Transverse colon (tissue), 4 donors: ENCODE results near the gene NDE1. TPM values are rescaled to one million over a fixed set of nuclear protein-coding genes. Genes with fewer than 3 reads are reported as not detected.

ENCODE experiments used
- DNase-seq: peaks from one replicate; pipeline ENCODE4 v3.0.0-alpha.2; 2019
- H3K27ac ChIP-seq, 4 donors: fragments of 200-600 bp; sonication (generic); 2 replicates each; pipeline ENCODE4 v1.5.1; 2016 to 2018; ENCODE audit warnings: inconsistent platforms in 4 of 4
- H3K27me3 ChIP-seq: fragments of 200-600 bp; sonication (generic); 2 replicates; pipeline ENCODE4 v1.5.1; 2017; ENCODE audit warnings: inconsistent platforms
- H3K36me3 ChIP-seq, 4 donors: fragments of 200-600 bp; sonication (generic); 2 replicates each; pipeline ENCODE4 v1.5.1; 2017 to 2019; ENCODE audit warnings: inconsistent platforms in 4 of 4
- H3K4me1 ChIP-seq, 4 donors: fragments of 200-600 bp; sonication (generic); 2 replicates each; pipeline ENCODE4 v1.5.1; 2017 to 2020; ENCODE audit warnings: inconsistent platforms in 4 of 4
- H3K4me3 ChIP-seq, 4 donors: fragments of 200-600 bp; sonication (generic); 1 replicate in 1 of 4; 2 replicates in 3 of 4; pipeline versions ENCODE4 v1.5.1 to v1.6.1; 2017 to 2019; ENCODE audit warnings: inconsistent platforms in 4 of 4
- H3K9me3 ChIP-seq, 2 donors: fragments of 200-600 bp; sonication (generic); 2 replicates each; pipeline ENCODE4 v1.5.1; 2017 to 2019; ENCODE audit warnings: inconsistent platforms in 2 of 2
- CTCF ChIP-seq, 5 experiments: fragments of 200-600 bp in 3 of 5; fragments of 450-650 bp in 2 of 5; sonication (generic) in 3 of 5; IDR thresholded peaks; 1 replicate in 2 of 5; 2 replicates in 3 of 5; pipeline ENCODE4 v1.5.1; 2016 to 2017; ENCODE audit warnings: antibody characterized with exemption in 5 of 5, inconsistent platforms in 3 of 5, mild to moderate bottlenecking in 2 of 5, moderate library complexity in 1 of 5
- EP300 ChIP-seq: sonication (generic); formaldehyde crosslinking; IDR thresholded peaks from one replicate; pipeline ENCODE4 v1.6.1; 2017; ENCODE audit warnings: antibody characterized with exemption, low read depth
- POLR2A ChIP-seq: fragments of 450-650 bp; IDR thresholded peaks from one replicate; pipeline ENCODE4 v1.6.1; 2016; ENCODE audit warnings: antibody characterized with exemption, mild to moderate bottlenecking, moderate library complexity
- POLR2AphosphoS5 ChIP-seq, 3 donors: sonication (generic); formaldehyde crosslinking; IDR thresholded peaks; one replicate each; pipeline ENCODE4 v1.6.1; 2016; ENCODE audit warnings: antibody characterized with exemption in 3 of 3
- WGBS, 2 donors: methylation state at CpG; one replicate each; pipeline ENCODE4 v1.1.5; 2018; ENCODE audit warnings: low coverage in 1 of 2; 5-methylcytosine and 5-hydroxymethylcytosine counted together
- in situ Hi-C, 4 donors: fragments of 200-750 bp; cut with MboI; loops; one replicate each; pipeline versions ENCODE4 v1.15.0 to v1.15.1; 2017; ENCODE audit warnings: low sequenced_read_pairs in 3 of 4, low pct_ligation_motif_present in 1 of 4, low pct_unique_long_range_greater_than_20kb in 1 of 4
- intact Hi-C: fragments of 100-400 bp; cut with DNase I; formaldehyde crosslinking; loops from one replicate; pipeline ENCODE4 v1.15.1; 2023; ENCODE audit warnings: low total_unique reads
- total RNA-seq, 4 donors: library from RNA; depleted of rRNA; stranded (reverse); fragments of >200 nt; gene quantifications; one replicate each; pipeline ENCODE4 v1.1.0, GENCODE V29; 2016

The NDE1 gene
- total RNA-seq, 4 donors from 2014 or later = 21.0 to 47.6 (median 36.3) TPM

- Histone ChIP-seq H3K9me3 (no peaks in the 10 kb centered on the region), H3K27me3 (no peaks in the 10 kb centered on the region), H3K4me1 (no peaks in the 10 kb centered on the region), H3K4me3 (no peak overlapping the region), H3K36me3 (peaks cover 0 to 10% (median 0%) of the 10 kb centered on the region in 4 donors), H3K27ac (peak overlapping the region in 2 of 4 donors; percentile 0 to 18)
- TF ChIP-seq POLR2AphosphoS5 (IDR thresholded peaks at IDR 0.05) (peak in 1 of 3 donors; percentile 37), CTCF (IDR thresholded peaks at IDR 0.05) (no peak), POLR2A (no peak)
- no peak for DNase-seq
- WGBS, 2 donors = 83% methylated on average over 6 of the region's 6 CpGs; no CpG with 5 or more reads in 1 of the 2 donors
- intact Hi-C loops = no loop called here
- in situ Hi-C loops = no loop called here
These were observed 82.4 kb downstream of the NDE1 start for GRCh38 chr16:15732416-15732815.

DNA sequence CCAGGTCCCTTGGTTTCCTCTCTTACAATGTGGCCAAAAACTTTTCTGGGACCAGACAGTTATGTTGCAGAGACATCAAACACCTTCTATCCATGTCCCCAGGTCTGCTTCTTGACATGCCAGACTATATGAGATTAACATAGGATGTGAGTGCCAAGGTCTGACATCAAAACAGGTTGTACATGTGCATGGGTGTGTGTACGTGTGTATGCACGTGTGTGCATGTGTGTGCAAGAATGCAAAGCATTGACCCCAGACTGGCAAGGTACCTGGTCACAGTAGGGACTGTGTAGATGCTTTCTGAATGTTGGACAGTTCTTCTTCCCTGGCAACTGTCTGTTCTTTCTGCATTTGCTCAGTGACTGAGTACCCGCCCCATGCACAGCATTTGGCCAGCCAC is 85.6 kb downstream of the NDE1 start:
- DNase-seq = no peak
- intact Hi-C loops = no loop called here
- 87 to 90% methylated on average over 2 to 3 of the region's 3 CpGs for WGBS, 2 donors
- H3K27me3 ChIP-seq = no peaks in the 10 kb centered on the region
- no peaks in the 10 kb centered on the region for H3K4me1 ChIP-seq
- in situ Hi-C loops = no loop called here
- no peak overlapping the region for H3K27ac ChIP-seq
- H3K4me3 ChIP-seq = no peak overlapping the region
- peaks cover 0 to 10% (median 3%) of the 10 kb centered on the region in 4 donors for H3K36me3 ChIP-seq
- H3K9me3 ChIP-seq = no peaks in the 10 kb centered on the region
- TF ChIP-seq POLR2AphosphoS5 (IDR thresholded peaks at IDR 0.05) = peak in 1 of 3 donors; percentile 38
- TF ChIP-seq CTCF (IDR thresholded peaks at IDR 0.05) = no peak

- Histone ChIP-seq H3K9me3 (no peaks in the 10 kb centered on the region), H3K4me1 (no peaks in the 10 kb centered on the region), H3K27me3 (no peaks in the 10 kb centered on the region), H3K4me3 (no peak overlapping the region), H3K36me3 (peaks cover 0 to 10% (median 3%) of the 10 kb centered on the region in 4 donors), H3K27ac (no peak overlapping the region)
- no peak for DNase-seq
- intact Hi-C loops = no loop called here
- in situ Hi-C loops = no loop called here
- TF ChIP-seq POLR2A (no peak), EP300 (no peak), CTCF (IDR thresholded peaks at IDR 0.05) (no peak), POLR2AphosphoS5 (IDR thresholded peaks at IDR 0.05) (no peak)
- WGBS, 2 donors = 84% methylated on average over 7 of the region's 7 CpGs; no CpG with 5 or more reads in 1 of the 2 donors
These were observed 86.5 kb downstream of the NDE1 start for GRCh38 chr16:15736529-15736928.

DNA sequence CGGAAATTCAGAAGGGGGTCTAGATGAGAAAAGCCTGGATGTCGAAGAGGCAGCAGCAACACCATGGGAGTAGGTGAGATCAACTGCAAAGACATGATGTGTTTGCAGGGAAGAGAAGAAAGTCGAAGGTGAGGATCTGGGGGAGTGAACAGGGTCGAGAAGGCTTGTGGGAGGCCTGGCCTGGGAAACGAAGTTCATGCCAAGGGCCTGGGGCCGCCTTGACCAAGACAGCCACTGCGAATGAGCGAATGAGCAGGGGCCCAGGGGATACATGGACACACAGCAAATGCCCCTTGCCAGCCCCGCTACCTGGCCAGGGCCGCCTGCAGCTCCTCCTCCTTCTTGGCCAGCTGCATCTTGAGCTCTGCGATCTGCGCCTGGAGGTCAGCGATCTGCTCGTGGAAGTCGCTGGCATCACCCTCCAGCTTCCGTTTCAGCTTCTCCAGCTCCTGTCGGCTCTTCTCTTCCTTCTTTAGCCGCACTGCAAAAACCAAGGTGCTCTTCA is 87.1 kb downstream of the NDE1 start:
- Histone ChIP-seq H3K4me1 (no peaks in the 10 kb centered on the region), H3K27me3 (no peaks in the 10 kb centered on the region), H3K4me3 (no peak overlapping the region), H3K27ac (no peak overlapping the region), H3K9me3 (no peaks in the 10 kb centered on the region), H3K36me3 (peaks cover 0 to 10% (median 3%) of the 10 kb centered on the region in 4 donors)
- in situ Hi-C loops (no loop called here), intact Hi-C loops (no loop called here)
- DNase-seq = no peak
- TF ChIP-seq POLR2A (no peak), POLR2AphosphoS5 (IDR thresholded peaks at IDR 0.05) (no peak), CTCF (IDR thresholded peaks at IDR 0.05) (no peak)
- WGBS, 2 donors = 84% methylated on average over 18 of the region's 18 CpGs; no CpG with 5 or more reads in 1 of the 2 donors
